Panc1 (cell line): ENCODE results near the gene FXYD3. TPM values are rescaled to one million over a fixed set of nuclear protein-coding genes. Genes with fewer than 3 reads are reported as not detected.

Experiments used
- ATAC-seq: fragments of 200-7000 bp; cut with Tn5 transposase; 2 replicates; pipeline ENCODE4 v1.9.1; 2020; ENCODE audit warnings: mild to moderate bottlenecking, moderate library complexity
- BruUV-seq: library from RNA; stranded (reverse); fragments of 400-500 nt; replicated peaks from 2 replicates; lab custom pipeline; 2021; lab: Mats Ljungman, UMichigan
- CTCF ChIA-PET: fragments of 300-600 bp; sonication (Branson Sonifier 250); formaldehyde crosslinking; loops from one replicate; lab custom pipeline; 2022; ENCODE audit warnings: antibody characterized with exemption; lab: Charles Lee
- POLR2A ChIA-PET: fragments of 300-600 bp; sonication (Branson Sonifier 250); formaldehyde crosslinking; loops from one replicate; lab custom pipeline; 2022; ENCODE audit warnings: antibody characterized with exemption; lab: Charles Lee
- DNase-seq: peaks from one replicate; pipeline ENCODE4 v3.0.0-alpha.2; 2010; ENCODE audit warnings: low read depth, low spot score
- H3K27ac ChIP-seq: 2 replicates; pipeline ENCODE4 v1.5.1; 2011; ENCODE audit warnings: mild to moderate bottlenecking, low read length, inconsistent platforms
- H3K27me3 ChIP-seq: fragments of 200-500 bp; sonication (Bioruptor generic); 2 replicates; pipeline ENCODE4 v1.6.0; 2014; ENCODE audit warnings: low read length, inconsistent platforms; ENCODE audit not compliant: control insufficient read depth, insufficient read depth
- H3K36me3 ChIP-seq: fragments of 200-500 bp; sonication (Bioruptor generic); 2 replicates; pipeline ENCODE4 v1.5.1; 2014; ENCODE audit warnings: inconsistent platforms, mild to moderate bottlenecking, low read length, moderate library complexity; ENCODE audit not compliant: control insufficient read depth, insufficient read depth
- H3K4me1 ChIP-seq: 2 replicates; pipeline ENCODE4 v1.5.1; 2011; ENCODE audit warnings: inconsistent platforms, mild to moderate bottlenecking, low read length, moderate library complexity; ENCODE audit not compliant: control insufficient read depth, insufficient read depth
- H3K4me3 ChIP-seq, 2 experiments: 2 replicates each; pipeline ENCODE4 v1.5.1; 2011 to 2012; ENCODE audit warnings: low read depth in 2 of 2, low read length in 2 of 2, mild to moderate bottlenecking in 2 of 2, inconsistent platforms in 1 of 2, moderate library complexity in 1 of 2
- H3K9me3 ChIP-seq: fragments of 200-500 bp; sonication (Bioruptor generic); 2 replicates; pipeline ENCODE4 v1.5.1; 2014; ENCODE audit warnings: low read depth, mild to moderate bottlenecking, inconsistent platforms, low read length, moderate library complexity; ENCODE audit not compliant: control insufficient read depth, insufficient read depth
- CTCF ChIP-seq: fragments of 450-650 bp; IDR thresholded peaks from 2 replicates; pipeline ENCODE4 v1.5.1; 2017; ENCODE audit warnings: mild to moderate bottlenecking
- POLR2AphosphoS5 ChIP-seq: IDR thresholded peaks from 2 replicates; pipeline ENCODE4 v1.6.1; 2012; ENCODE audit warnings: mild to moderate bottlenecking, low read depth, low read length, moderate library complexity
- REST ChIP-seq, 2 experiments: IDR thresholded peaks; 2 replicates each; pipeline ENCODE4 v1.6.1; 2011 to 2012; ENCODE audit warnings: low read depth in 2 of 2, control low read depth in 1 of 2, low read length in 1 of 2, mild to moderate bottlenecking in 1 of 2, moderate library complexity in 1 of 2; ENCODE audit not compliant: insufficient read depth in 1 of 2
- SIN3A ChIP-seq: IDR thresholded peaks from 2 replicates; pipeline ENCODE4 v1.6.1; 2012; ENCODE audit warnings: low read depth, mild to moderate bottlenecking, low read length, moderate library complexity, borderline replicate concordance; ENCODE audit not compliant: insufficient read depth
- TCF7L2 ChIP-seq: IDR thresholded peaks from 2 replicates; pipeline ENCODE4 v1.6.1; 2011; ENCODE audit warnings: mild to moderate bottlenecking, low read depth, low read length, inconsistent platforms
- in situ Hi-C: cut with HindIII; loops from 2 replicates; pipeline ENCODE4 v1.10.0; 2016; ENCODE audit warnings: low sequenced_read_pairs, low pct_unique_long_range_greater_than_20kb
- intact Hi-C: fragments of 100-400 bp; cut with micrococcal nuclease; formaldehyde crosslinking; loops from one replicate; pipeline ENCODE4 v1.10.0; 2022; ENCODE audit not compliant: unreplicated experiment
- total RNA-seq: library from RNA; stranded (reverse); gene quantifications from one replicate; pipeline ENCODE4 v1.2.1, GENCODE V29; 2021; ENCODE audit not compliant: unreplicated experiment

FXYD3 gene
- total RNA-seq, 1 experiment from 2014 or later = not detected

- intact Hi-C loops = no loop called here
- POLR2A ChIA-PET = no interaction called here
- Histone ChIP-seq H3K4me3 (no peak overlapping the region), H3K27me3 (peaks cover 19% of the 10 kb centered on the region), H3K27ac (no peak overlapping the region), H3K36me3 (no peaks in the 10 kb centered on the region; the same call in none of the 2 replicates), H3K9me3 (no peaks in the 10 kb centered on the region), H3K4me1 (peaks cover 18% of the 10 kb centered on the region)
- DNase-seq = no peak
- no peak for TF ChIP-seq POLR2AphosphoS5
- TF ChIP-seq REST (IDR thresholded peaks at IDR 0.05; ENCODE audit: insufficient read depth in 1 of 2, low read depth in 2 of 2, low read length in 1 of 2) = no peak
- no peak for TF ChIP-seq TCF7L2
- no peak for TF ChIP-seq CTCF
- TF ChIP-seq SIN3A = no peak
- CTCF ChIA-PET = interaction anchor here (0.7 to 0.9 kb wide), 3 partner anchors 13 to 71 kb away, joined by 3 to 8 read pairs (median 3); partner anchors contain the start of gene FXYD5
- BruUV-seq = no TSS peak
- ATAC-seq = no peak
- in situ Hi-C loops = no loop called here
Observed at GRCh38 chr19:35140207-35140961, 24.8 kb downstream of the FXYD3 start.

GRCh38 chr19:35140962-35141836 is 25.6 kb downstream of the FXYD3 start:
- H3K36me3 ChIP-seq = no peaks in the 10 kb centered on the region; the same call in none of the 2 replicates
- ChIA-PET POLR2A (interaction anchor here (0.5 to 0.6 kb wide), 2 partner anchors 10 to 133 kb away, joined by 3 read pairs; no protein-coding TSS in a partner anchor), CTCF (interaction anchor here (0.5 to 1.4 kb wide), 8 partner anchors 13 to 146 kb away, joined by 3 to 14 read pairs (median 4); partner anchors contain the start of gene FXYD5)
- TF ChIP-seq SIN3A (no peak), CTCF (peak; percentile 79)
- H3K27ac ChIP-seq = no peak overlapping the region
- no peak for DNase-seq
- in situ Hi-C loops = no loop called here
- BruUV-seq = no TSS peak
- H3K9me3 ChIP-seq = no peaks in the 10 kb centered on the region
- H3K27me3 ChIP-seq = peaks cover 19% of the 10 kb centered on the region
- intact Hi-C loops = no loop called here
- peaks cover 13% of the 10 kb centered on the region for H3K4me1 ChIP-seq
- ATAC-seq = peak; percentile 78
- peak overlapping the region; percentile 12 to 29; a peak in 3 of 4 replicates for H3K4me3 ChIP-seq
